Activated CD4-positive, alpha-beta T cell treated with anti-CD3 and anti-CD28 coated beads, Interleukin-10, Interleukin-2, amounts not matched to agents 100 ng/mL and 50 ng/mL, durations not matched to agents 16 hours and 8 hours (primary cell): Measurements from ENCODE around the gene GRB14.

ENCODE experiments used
- DNase-seq: peaks from one replicate; pipeline ENCODE4 v3.0.0-alpha.2; 2020

Gene GRB14

DNA sequence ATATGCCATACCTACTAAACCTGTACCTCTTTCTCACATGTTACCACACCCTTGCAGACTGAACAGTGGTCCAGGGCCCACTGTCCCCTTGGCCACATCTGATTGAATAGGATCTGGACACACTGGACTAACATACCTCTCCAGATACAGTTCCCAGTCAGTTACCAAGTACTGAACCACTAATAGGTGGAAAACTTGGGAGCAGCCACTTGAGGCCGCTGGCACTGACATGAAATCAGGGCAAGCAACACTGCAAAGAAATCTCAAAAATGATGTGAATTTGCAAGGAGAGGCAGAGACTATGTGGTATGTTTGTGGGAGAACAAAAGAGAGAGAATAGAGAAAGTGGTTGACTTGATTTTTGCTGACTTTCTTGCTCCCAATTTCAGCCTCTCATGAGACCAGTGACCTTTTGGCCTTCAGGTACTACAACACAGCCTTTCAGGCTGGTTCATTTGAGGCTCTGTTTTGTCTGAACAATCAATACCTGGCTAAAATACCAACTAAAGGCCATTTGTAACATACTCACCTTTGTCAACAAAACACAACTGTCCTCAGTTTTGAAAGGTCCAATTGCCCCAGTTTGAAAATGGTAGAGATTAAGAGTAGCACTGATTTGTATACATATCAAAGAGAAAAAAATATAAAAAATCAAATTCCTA, 7.8 kb downstream of the GRB14 start:
- DNase-seq: no peak

DNA sequence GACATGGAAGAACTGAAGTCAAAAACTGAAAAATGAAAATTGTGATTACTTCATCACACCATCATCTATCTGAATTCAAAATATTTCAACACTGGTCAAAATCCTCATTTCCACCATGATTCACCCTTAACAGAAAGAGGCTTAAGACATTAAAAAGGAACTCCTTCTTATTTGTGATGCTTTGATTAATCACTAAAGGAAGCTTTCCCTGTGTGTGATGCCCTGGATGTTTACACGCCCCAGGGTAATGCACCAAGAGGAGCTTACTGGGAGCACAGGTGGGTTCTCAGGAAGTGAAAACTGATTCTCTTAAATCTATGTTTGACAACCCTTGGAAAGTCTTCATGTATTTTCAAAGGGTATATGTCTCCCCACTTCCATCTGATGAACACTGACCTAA, 11.5 kb downstream of the GRB14 start:
- DNase-seq: no peak

GRCh38 chr2:164606557-164606956, 14.7 kb downstream of the GRB14 start:
- DNase-seq: no peak

GRCh38 chr2:164605295-164605694, 16.0 kb downstream of the GRB14 start:
- no peak for DNase-seq

- no peak for DNase-seq
Measured at GRCh38 chr2:164600763-164601162, 20.5 kb downstream of the GRB14 start.

- DNase-seq: peak; percentile 43
Measured at GRCh38 chr2:164599954-164600589, 21.2 kb downstream of the GRB14 start.

GRCh38 chr2:164597983-164598382, 23.3 kb downstream of the GRB14 start:
- DNase-seq: no peak

- DNase-seq: no peak
Measured at GRCh38 chr2:164595031-164595430, 26.3 kb downstream of the GRB14 start.

DNA sequence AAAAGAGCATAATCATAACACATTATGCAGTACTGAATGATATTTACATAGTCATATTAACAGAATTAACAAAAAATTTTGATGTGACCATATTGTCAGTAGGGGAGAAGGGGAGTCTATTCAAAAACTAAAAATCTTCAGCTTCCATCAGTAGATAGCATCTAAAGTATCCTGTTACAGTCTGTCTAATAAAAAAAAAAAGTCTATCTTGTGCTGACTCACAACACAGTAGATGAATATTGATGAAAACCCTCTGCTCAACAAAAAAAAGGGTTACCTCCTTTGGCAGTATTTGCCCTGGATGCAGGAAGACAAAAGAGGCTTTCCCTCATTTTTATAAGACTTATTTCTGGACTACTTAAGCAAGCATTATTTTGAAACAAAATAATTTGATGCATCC, 27.3 kb downstream of the GRB14 start:
- no peak for DNase-seq

GRCh38 chr2:164593541-164593940, 27.7 kb downstream of the GRB14 start:
- no peak for DNase-seq

- no peak for DNase-seq
Measured at GRCh38 chr2:164589522-164589921, 31.8 kb downstream of the GRB14 start.

- no peak for DNase-seq
Measured at GRCh38 chr2:164581050-164581449, 40.2 kb downstream of the GRB14 start.

DNA sequence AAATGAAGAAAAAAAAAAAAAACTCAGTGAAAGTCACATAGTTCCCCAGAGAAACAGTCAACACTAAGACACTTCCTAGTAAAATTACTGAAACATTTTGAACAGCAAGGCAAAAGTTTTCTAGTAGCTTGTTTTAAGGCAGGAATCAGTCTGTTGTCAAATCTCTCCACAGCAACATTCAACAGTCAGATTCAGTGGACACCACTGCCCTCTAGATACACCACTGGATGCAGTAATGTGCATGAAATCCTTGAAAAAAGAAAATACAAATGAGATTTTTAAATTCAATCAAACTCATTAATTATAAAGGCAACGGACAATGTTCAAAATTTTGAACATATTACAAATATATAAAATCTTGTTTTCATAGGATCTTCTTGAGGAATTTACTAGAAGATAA, 46.4 kb downstream of the GRB14 start:
- no peak for DNase-seq

DNA sequence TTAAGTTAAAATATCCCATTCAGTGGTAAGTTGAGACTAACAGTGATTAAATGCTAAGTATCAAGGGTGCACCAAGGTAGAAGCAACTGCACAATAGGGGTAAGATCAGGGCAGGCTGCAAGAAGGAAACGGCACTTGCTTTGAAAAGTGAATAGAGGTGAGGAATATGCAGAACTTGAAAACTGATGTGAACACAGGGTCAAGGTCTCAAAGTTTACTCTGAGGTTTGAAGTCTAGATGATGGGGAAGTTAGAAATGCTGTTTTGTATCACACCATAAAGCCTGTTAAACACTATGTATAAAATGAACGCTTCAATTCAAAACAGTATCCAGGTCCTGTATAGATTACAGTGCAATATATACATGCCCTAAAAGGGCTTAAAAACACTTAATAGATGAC, 50.8 kb downstream of the GRB14 start:
- no peak for DNase-seq

GRCh38 chr2:164569378-164569777, 51.9 kb downstream of the GRB14 start:
- no peak for DNase-seq

GRCh38 chr2:164568317-164568716, 53.0 kb downstream of the GRB14 start:
- DNase-seq: no peak

GRCh38 chr2:164567335-164567989, 53.8 kb downstream of the GRB14 start:
- no peak for DNase-seq

DNA sequence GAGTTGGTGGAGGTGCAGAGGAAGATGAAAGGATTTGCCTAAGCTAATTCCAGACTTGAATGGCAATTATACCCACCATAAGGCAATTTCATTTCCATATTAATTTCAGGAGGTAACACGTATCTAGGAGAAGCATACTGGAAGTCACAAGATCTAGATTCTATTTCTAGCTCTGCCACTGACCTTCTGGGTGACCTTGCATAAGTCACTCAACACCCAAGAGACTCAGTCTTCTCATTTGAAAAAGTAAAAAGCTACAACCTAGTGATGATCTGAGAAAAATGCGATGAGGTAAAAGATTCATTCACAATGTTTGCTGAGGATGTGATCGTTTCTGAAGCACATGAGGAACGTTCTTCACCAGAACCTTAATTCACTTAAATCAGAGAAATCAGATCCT, 55.9 kb downstream of the GRB14 start:
- DNase-seq: no peak

DNA sequence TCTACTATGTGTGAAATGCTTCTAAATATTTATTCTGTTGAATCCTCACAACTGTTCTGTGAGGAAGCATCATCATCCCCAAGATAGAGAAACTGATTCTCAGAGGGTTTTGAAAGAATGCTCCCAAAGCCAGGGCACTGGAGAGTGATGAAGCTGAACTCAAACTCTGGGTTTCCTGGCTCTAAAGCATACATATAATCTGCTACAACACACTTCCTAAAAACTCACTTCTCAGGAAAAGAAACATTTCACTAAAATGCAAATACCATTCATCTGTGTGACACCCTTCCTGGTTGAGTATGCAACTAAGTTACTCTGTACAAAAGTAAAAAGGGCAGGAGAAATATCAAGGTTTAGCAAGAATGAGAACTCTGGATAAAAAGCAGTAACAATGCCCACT, 58.6 kb downstream of the GRB14 start:
- no peak for DNase-seq

DNA sequence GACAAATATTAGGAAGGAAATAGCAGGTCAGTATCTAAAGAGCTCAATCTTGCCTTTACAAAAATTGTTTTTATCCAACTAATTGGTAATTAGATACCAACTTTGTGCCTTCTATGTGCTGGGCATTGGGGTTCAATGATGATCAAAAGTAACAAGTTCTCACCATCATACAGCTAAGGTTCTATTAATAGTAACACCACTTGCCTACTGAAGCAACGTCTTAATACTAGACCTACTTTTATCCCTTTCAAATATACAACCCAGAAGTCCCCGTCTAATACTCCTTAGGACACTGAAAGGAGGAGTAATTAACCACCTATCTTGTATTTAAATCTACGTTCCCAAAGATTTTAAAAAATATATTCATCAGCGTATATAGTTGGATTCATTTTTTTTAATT, 59.3 kb downstream of the GRB14 start:
- DNase-seq: no peak

DNA sequence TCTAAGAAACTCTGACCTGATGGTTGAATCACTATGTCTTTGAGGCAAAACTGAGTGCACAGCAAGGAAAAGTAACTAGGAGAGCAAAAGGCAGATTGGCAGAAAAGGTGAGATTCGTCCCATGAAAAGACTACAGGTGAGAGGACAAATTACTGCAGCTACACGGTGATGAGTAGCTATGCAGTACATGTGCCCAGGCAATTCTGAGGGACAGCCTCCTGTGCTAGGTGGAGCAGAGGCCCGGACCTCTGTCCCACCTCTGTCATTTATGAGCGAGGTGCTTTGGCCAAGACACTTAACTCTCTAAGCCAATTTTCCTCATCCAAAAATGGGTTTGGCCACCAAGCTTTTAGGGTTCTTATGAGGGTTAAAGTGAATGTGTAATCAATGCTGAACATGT, 59.9 kb downstream of the GRB14 start:
- no peak for DNase-seq

DNA sequence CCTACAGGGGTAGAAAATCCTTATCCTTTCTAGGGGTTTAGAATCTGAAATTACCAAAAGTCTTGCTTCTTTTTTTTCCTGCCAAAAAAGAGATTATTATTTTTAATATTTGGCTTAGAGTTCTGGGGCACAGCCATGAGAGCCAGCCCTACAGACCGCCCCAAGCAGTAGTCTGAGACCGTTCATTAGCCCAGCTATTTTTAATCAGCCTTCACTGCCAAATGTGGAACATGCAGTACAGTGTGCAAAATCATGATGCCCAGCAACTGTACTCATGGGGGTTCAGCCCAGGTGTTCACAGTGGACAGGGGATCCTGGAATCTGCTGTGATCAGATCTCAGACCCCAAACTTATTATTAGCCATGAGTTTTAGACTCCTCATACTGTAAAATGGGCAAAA, 60.4 kb downstream of the GRB14 start:
- DNase-seq: no peak

- peak; percentile 7 for DNase-seq
Measured at GRCh38 chr2:164560181-164560792, 61.0 kb downstream of the GRB14 start.

DNA sequence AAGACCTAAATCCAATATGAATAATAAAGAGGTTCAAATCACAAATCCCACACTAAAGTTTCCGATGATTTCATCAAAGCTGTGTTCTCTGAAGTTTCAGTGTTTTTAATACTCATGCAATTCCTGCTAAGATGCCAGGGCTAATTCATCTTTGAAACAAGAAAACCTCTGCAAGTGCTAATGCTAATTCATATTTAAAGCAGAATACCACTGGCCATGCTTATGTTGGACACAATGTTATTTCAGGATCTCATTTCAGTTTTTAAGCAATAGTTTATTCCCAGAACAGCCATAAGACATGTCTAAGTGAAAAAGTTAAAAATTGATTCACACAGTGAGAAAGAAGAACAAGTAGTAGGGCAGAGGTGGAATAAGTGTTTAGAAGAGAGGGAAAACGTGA, 62.8 kb downstream of the GRB14 start:
- DNase-seq: no peak
